Esophagus squamous epithelium (tissue), 4 donors: Measurements from ENCODE around the gene B3GNT3.

ENCODE experiments used
- CTCF ChIP-seq, 6 experiments: fragments of 450-650 bp in 4 of 6; fragments of 200-600 bp in 2 of 6; sonication (generic) in 2 of 6; IDR thresholded peaks; one replicate each; pipeline ENCODE4 v1.5.1; 2016 to 2019; ENCODE audit warnings: antibody characterized with exemption in 6 of 6, mild to moderate bottlenecking in 4 of 6, moderate library complexity in 4 of 6
- POLR2A ChIP-seq, 4 donors: fragments of 450-650 bp; IDR thresholded peaks; one replicate each; pipeline ENCODE4 v1.6.1; 2017; ENCODE audit warnings: antibody characterized with exemption in 4 of 4, mild to moderate bottlenecking in 4 of 4, moderate library complexity in 3 of 4

DNA sequence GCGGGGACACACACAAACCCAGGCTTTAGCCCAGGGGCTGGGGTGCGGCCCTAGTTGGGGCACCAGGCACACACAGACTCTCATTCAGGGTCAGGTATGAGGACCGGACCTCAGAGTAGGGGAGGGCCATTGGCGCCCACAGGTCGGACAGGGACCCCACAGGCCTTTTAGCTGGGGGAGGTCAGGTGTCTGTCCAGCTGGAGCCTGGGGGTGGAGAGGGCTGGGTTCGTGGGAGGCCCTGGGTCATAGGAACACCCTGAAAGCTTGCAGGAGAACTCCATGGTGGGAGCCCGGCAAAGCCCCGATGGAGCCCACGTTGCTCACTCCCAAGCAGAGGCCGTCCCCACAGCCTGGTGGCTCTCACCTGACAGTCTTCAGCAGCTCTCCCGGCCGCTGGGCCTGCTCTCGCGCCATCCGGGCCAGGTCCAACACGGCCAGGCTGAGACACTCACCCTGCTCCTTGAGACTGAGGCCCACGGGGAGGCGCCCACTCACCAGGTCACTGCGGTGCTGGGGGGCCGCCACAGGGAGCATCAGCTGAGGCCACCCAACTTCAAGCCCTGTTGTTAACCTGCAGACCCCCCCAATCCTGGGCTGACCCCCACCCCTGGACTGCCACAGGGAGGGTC lies 47.8 kb downstream of the B3GNT3 start:
- TF ChIP-seq CTCF (IDR thresholded peaks at IDR 0.05) (no peak), POLR2A (IDR thresholded peaks at IDR 0.05) (no peak)
